ENCODE measurements around the gene MFSD2A. TPM values are rescaled to one million over a fixed set of nuclear protein-coding genes. Genes with fewer than 3 reads are reported as not detected.

Gene MFSD2A
- polyA plus RNA-seq, 1 of the 3 experiments (the other 2 are of a cell fraction), result 6.3 TPM

DNA sequence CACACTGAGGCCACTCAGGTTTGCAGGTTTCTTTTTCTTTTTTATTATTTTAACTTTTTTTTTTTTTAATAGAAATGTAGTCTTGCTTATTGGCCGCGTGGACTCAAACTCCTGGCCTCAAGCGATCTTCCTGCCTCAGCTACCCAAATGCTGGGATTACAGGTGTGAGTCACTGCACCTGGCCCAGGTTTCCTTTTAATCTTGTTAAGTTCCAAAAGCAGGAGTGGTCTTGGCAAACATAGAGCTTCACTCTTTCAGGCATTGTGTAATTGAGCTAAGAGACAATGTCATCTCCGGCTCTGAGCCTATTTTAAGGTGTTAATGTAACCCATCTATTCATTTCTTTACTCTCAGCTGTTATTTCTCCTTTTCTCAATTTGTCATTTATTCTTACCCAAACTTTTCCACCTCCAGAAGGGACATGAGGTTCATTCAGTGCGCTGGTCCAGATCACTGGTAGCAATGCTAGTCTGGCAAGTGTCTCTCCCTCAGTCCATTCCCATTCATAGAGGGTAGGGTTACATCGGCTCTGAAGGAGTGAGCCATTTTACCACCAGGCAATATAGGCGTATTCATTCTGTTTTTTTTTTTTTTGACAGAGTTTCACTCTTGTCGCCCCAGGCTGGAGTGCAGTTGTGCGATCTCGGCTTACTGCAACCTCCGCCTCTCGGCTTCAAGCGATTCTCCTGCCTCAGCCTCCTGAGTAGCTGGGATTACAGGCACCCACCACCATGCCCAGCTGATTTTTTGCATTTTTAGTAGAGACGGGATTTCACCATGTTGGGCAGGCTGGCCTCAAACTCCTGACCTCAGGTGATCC, 11.3 kb upstream of the MFSD2A start:
- ChIA-PET CTCF (interaction anchor here (1.1 to 1.8 kb wide), 3 partner anchors 28 to 89 kb away, joined by 3 to 5 read pairs (median 4); partner anchors contain the start of gene MYCL), POLR2A (no interaction called here)
- Histone ChIP-seq H3F3A (replicated peaks; ENCODE audit: insufficient read depth) (no peaks in the 10 kb centered on the region), H3K9me3 (no peaks in the 10 kb centered on the region), H4K20me1 (ENCODE audit: insufficient read depth) (no peaks in the 10 kb centered on the region), H3K9me2 (no peaks in the 10 kb centered on the region), H3K4me3 (ENCODE audit: low read depth in 2 of 2, low read length in 1 of 2) (no peak overlapping the region), H3K27ac (ENCODE audit: low read depth in 2 of 2, low read length in 1 of 2) (no peak overlapping the region), H3K27me3 (ENCODE audit: insufficient read depth) (peaks cover 5% of the 10 kb centered on the region; the same call in 1 of the 2 replicates), H2AFZ (ENCODE audit: low read depth) (no peak overlapping the region), H3K9ac (no peak overlapping the region), H3K79me2 (ENCODE audit: insufficient read depth) (no peaks in the 10 kb centered on the region), H3K4me1 (ENCODE audit: control insufficient read depth in 1 of 2, insufficient read depth in 2 of 2, low read depth in 1 of 2, low read length in 1 of 2) (no peaks in the 10 kb centered on the region; a peak in 1 of 4 replicates), H3K36me3 (replicated peaks in 1 of 2; ENCODE audit: control insufficient read depth in 1 of 2, insufficient read depth in 2 of 2, low read length in 1 of 2) (no peaks in the 10 kb centered on the region), H3K4me2 (no peak overlapping the region)
- 84% methylated on average over 14 of the region's 14 CpGs for WGBS (ENCODE audit: low lambda C conversion rate)
- TF ChIP-seq GABPA (IDR thresholded peaks at IDR 0.05; ENCODE audit: low read depth) (no peak), TEAD4 (IDR thresholded peaks at IDR 0.05; ENCODE audit: borderline replicate concordance, insufficient read depth) (no peak), FOXJ3 (CRISPR knock-in tag; IDR thresholded peaks at IDR 0.05) (no peak), NFIC (IDR thresholded peaks at IDR 0.05; ENCODE audit: borderline replicate concordance) (no peak), EZH2phosphoT487 (IDR thresholded peaks at IDR 0.05; ENCODE audit: borderline replicate concordance, low read depth) (no peak), EP300 (IDR thresholded peaks at IDR 0.05; ENCODE audit: borderline replicate concordance in 1 of 2, low read depth in 1 of 2, low read length in 1 of 2) (no peak), MAX (IDR thresholded peaks at IDR 0.05; ENCODE audit: low read depth) (no peak), TAF1 (IDR thresholded peaks at IDR 0.05; ENCODE audit: borderline replicate concordance, low read depth, low read length) (no peak), MXI1 (IDR thresholded peaks at IDR 0.05; ENCODE audit: low read depth, low read length) (no peak), ELF1 (IDR thresholded peaks at IDR 0.05) (no peak), SIN3A (IDR thresholded peaks at IDR 0.05; ENCODE audit: borderline replicate concordance, low read depth, low read length) (no peak), PBX3 (IDR thresholded peaks at IDR 0.05) (no peak), JUND (IDR thresholded peaks at IDR 0.05) (no peak)
- TF ChIP-seq, protein P1, sequence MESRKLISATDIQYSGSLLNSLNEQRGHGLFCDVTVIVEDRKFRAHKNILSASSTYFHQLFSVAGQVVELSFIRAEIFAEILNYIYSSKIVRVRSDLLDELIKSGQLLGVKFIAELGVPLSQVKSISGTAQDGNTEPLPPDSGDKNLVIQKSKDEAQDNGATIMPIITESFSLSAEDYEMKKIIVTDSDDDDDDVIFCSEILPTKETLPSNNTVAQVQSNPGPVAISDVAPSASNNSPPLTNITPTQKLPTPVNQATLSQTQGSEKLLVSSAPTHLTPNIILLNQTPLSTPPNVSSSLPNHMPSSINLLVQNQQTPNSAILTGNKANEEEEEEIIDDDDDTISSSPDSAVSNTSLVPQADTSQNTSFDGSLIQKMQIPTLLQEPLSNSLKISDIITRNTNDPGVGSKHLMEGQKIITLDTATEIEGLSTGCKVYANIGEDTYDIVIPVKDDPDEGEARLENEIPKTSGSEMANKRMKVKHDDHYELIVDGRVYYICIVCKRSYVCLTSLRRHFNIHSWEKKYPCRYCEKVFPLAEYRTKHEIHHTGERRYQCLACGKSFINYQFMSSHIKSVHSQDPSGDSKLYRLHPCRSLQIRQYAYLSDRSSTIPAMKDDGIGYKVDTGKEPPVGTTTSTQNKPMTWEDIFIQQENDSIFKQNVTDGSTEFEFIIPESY (IDR thresholded peaks at IDR 0.05; ENCODE audit: borderline replicate concordance, low read depth), result no peak
- DNase-seq, result no peak

All from SK-N-SH (cell line).